Tibial nerve (tissue), 4 donors: ENCODE measurements around the gene SORCS2. TPM values are rescaled to one million over a fixed set of nuclear protein-coding genes. Genes with fewer than 3 reads are reported as not detected.
"Not testable (repeated sequence)": the region's sequence is repeated elsewhere in the genome, so short reads cannot be mapped to it uniquely, and the experiment has no call there.

Experiments
- DNase-seq, 2 donors: peaks; one replicate each; pipeline ENCODE4 v3.0.0-alpha.2; 2019; ENCODE audit warnings: low spot score in 2 of 2
- H3K27ac ChIP-seq, 4 donors: fragments of 200-600 bp; sonication (generic) in 3 of 4; one replicate each; pipeline ENCODE4 v1.5.1; 2017 to 2019; ENCODE audit warnings: mild to moderate bottlenecking in 1 of 4
- H3K27me3 ChIP-seq, 2 donors: fragments of 200-600 bp; sonication (generic) in 1 of 2; one replicate each; pipeline versions ENCODE4 v1.5.1 to v1.6.0; 2017 to 2019
- H3K36me3 ChIP-seq, 3 donors: fragments of 200-600 bp; sonication (generic); one replicate each; pipeline ENCODE4 v1.5.1; 2018 to 2019
- H3K4me1 ChIP-seq, 4 donors: fragments of 200-600 bp; sonication (generic) in 3 of 4; one replicate each; pipeline ENCODE4 v1.5.1; 2017 to 2019
- H3K4me3 ChIP-seq, 4 donors: fragments of 200-600 bp; sonication (generic) in 3 of 4; one replicate each; pipeline ENCODE4 v1.5.1; 2017 to 2019; ENCODE audit warnings: mild to moderate bottlenecking in 1 of 4, moderate library complexity in 1 of 4
- H3K9me3 ChIP-seq, 4 donors: fragments of 200-600 bp; sonication (generic) in 3 of 4; one replicate each; pipeline ENCODE4 v1.5.1; 2017 to 2019
- EP300 ChIP-seq, 2 donors: sonication (generic); formaldehyde crosslinking; IDR thresholded peaks; one replicate each; pipeline ENCODE4 v1.6.1; 2017; ENCODE audit warnings: antibody characterized with exemption in 2 of 2, mild to moderate bottlenecking in 1 of 2
- POLR2A ChIP-seq, 2 donors: fragments of 450-650 bp; IDR thresholded peaks; one replicate each; pipeline ENCODE4 v1.6.1; 2017; ENCODE audit warnings: antibody characterized with exemption in 2 of 2, mild to moderate bottlenecking in 2 of 2, moderate library complexity in 2 of 2
- WGBS, 2 donors: methylation state at CpG; one replicate each; pipeline ENCODE4 v1.1.5; 2018; 5-methylcytosine and 5-hydroxymethylcytosine counted together
- total RNA-seq, 4 donors: library from RNA; depleted of rRNA; stranded (reverse); fragments of >200 nt; gene quantifications; one replicate each; pipeline ENCODE4 v1.1.0, GENCODE V29; 2016
- TF ChIP-seq, protein P1 (sequence below), 5 experiments: fragments of 200-600 bp in 3 of 5; fragments of 450-650 bp in 2 of 5; sonication (generic) in 3 of 5; IDR thresholded peaks; one replicate each; pipeline ENCODE4 v1.5.1; 2016 to 2019; ENCODE audit warnings: antibody characterized with exemption in 5 of 5, mild to moderate bottlenecking in 3 of 5, moderate library complexity in 2 of 5

The SORCS2 gene
- total RNA-seq, 4 donors from 2014 or later: 15.6 to 48.9 (median 38.3) TPM

DNA sequence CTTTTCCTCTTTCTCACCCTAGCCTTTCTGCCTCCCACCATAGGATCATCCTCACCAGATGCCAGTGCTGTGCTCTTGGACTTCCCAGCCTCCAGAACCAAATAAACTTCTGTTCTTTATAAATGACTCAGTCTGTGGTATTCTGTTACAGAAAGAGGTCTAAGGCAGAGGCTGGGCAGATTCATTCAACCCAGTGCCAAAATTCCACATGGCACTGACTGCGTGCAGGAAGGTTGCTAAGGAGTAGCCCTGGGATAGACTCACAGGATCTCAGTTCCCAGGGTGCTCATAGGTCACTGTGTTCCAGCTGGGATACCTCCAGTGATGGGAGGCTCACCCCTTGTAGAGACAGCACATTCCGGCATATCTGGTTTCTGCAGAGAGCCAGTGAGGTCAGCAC lies 22.0 kb downstream of the SORCS2 start:
- no peaks in the 10 kb centered on the region for H3K36me3 ChIP-seq
- 50 to 71% methylated on average over 2 of the region's 2 CpGs for WGBS, 2 donors
- DNase-seq: no peak
- TF ChIP-seq, protein P1, sequence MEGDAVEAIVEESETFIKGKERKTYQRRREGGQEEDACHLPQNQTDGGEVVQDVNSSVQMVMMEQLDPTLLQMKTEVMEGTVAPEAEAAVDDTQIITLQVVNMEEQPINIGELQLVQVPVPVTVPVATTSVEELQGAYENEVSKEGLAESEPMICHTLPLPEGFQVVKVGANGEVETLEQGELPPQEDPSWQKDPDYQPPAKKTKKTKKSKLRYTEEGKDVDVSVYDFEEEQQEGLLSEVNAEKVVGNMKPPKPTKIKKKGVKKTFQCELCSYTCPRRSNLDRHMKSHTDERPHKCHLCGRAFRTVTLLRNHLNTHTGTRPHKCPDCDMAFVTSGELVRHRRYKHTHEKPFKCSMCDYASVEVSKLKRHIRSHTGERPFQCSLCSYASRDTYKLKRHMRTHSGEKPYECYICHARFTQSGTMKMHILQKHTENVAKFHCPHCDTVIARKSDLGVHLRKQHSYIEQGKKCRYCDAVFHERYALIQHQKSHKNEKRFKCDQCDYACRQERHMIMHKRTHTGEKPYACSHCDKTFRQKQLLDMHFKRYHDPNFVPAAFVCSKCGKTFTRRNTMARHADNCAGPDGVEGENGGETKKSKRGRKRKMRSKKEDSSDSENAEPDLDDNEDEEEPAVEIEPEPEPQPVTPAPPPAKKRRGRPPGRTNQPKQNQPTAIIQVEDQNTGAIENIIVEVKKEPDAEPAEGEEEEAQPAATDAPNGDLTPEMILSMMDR (IDR thresholded peaks at IDR 0.05): no peak
- TF ChIP-seq POLR2A (IDR thresholded peaks at IDR 0.05) (no peak), EP300 (IDR thresholded peaks at IDR 0.05) (no peak)
- H3K27me3 ChIP-seq: no peaks in the 10 kb centered on the region
- peaks cover 0 to 8% (median 0%) of the 10 kb centered on the region in 4 donors for H3K9me3 ChIP-seq
- peaks cover 0 to 53% (median 0%) of the 10 kb centered on the region in 4 donors for H3K4me1 ChIP-seq
- H3K4me3 ChIP-seq: no peak overlapping the region
- no peak overlapping the region for H3K27ac ChIP-seq

DNA sequence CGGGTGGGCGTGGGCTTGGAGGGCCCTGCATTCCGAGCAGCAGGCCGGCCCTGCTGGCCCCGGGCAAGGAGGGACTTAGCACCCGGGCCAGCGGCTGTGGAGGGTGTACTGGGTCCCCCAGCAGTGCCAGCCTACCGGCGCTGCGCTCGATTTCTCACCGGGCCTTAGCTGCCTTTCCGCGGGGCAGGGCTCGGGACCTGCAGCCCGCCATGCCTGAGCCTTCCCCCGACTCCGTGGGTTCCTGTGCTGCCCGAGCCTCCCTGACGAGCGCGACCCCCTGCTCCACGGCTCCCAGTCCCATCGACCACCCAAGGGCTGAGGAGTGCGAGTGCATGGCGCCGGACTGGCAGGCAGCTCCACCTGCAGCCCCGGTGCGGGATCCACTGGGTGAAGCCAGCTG lies 22.8 kb downstream of the SORCS2 start:
- not testable (repeated sequence) for DNase-seq, H3K4me3 ChIP-seq, H3K27ac ChIP-seq, H3K27me3 ChIP-seq, H3K9me3 ChIP-seq, H3K36me3 ChIP-seq
- H3K4me1 ChIP-seq: peaks cover 0 to 46% (median 0%) of the 10 kb centered on the region in 4 donors
- 73 to 85% methylated on average over 12 to 19 of the region's 29 CpGs for WGBS, 2 donors

DNA sequence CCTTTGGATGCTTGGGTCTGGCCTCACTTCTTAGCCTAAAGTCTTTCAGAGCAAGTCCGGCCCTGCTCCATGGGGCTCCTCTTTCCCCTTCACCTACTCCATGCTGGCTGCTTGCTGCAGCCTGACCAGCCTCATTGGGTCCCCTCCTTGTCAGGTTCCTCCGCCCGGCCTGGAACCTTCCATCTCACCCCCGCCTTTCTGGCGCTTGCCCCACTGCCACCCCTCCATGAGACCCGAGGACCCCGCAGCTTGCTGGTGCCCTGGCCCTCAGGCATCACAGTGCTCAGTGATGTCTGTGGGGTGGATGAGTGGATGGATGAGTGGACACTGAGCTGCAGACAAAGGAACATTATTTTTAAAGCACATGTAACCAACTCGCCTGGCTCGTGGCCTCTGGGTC lies 24.7 kb downstream of the SORCS2 start:
- Histone ChIP-seq H3K4me1 (peaks cover 0 to 29% (median 0%) of the 10 kb centered on the region in 4 donors), H3K27ac (peak overlapping the region in 1 of 4 donors; percentile 18), H3K9me3 (peaks cover 0 to 8% (median 0%) of the 10 kb centered on the region in 4 donors), H3K27me3 (no peaks in the 10 kb centered on the region), H3K36me3 (no peaks in the 10 kb centered on the region), H3K4me3 (no peak overlapping the region)
- 81 to 85% methylated on average over 9 of the region's 9 CpGs for WGBS, 2 donors
- TF ChIP-seq, protein P1 (IDR thresholded peaks at IDR 0.05): no peak
- TF ChIP-seq POLR2A (IDR thresholded peaks at IDR 0.05): no peak
- TF ChIP-seq EP300 (IDR thresholded peaks at IDR 0.05): no peak
- DNase-seq: no peak

DNA sequence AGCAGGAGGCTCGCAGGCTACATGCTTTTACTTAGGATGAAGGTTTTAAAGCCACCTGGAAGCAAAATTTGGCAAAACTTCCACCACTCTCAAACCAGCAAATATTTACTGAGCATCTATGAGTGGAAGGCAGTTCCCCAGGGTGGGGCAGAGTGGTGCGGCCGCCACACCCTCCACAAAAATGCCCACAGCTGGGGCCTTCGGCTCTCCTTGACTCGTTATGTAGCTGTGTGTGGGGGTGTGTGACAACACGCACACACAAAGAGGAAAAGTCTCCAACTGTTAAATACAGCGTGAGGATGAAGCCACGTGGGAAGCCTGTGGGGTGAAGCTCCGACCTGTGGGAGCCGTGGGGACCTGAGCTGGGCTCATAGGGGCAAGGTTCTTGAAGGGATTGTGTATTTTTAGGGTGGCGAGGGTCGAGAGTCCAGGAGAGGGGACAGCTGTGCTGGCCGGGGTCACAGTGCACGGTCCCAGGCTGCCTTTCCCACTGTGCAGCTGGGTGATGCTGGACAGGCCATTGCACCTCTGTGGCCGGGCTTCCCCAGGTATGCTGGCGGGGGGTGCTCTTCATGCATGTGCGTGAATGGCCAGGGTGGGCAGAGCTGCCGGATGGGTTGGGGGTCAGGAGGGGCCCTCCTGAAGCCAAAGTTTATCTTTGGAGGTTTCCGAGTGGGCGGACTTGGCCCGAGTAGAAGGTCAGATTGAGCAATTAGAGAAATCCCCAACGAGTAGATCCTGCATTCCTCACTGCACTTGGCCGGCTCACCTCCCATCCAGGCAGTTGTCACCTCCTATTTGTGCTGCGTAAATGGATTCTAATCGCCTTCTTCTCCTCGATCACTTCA lies 25.4 kb downstream of the SORCS2 start:
- H3K36me3 ChIP-seq: no peaks in the 10 kb centered on the region
- TF ChIP-seq, protein P1 (IDR thresholded peaks at IDR 0.05): no peak
- no peak for TF ChIP-seq POLR2A (IDR thresholded peaks at IDR 0.05)
- no peak for TF ChIP-seq EP300 (IDR thresholded peaks at IDR 0.05)
- peaks cover 0 to 8% (median 0%) of the 10 kb centered on the region in 4 donors for H3K9me3 ChIP-seq
- H3K27me3 ChIP-seq: no peaks in the 10 kb centered on the region
- DNase-seq: no peak
- peak overlapping the region in 2 of 4 donors; percentile 20 to 36 for H3K27ac ChIP-seq
- no peak overlapping the region for H3K4me3 ChIP-seq
- WGBS, 2 donors: 57 to 61% methylated on average over 26 of the region's 26 CpGs
- peaks cover 0 to 24% (median 0%) of the 10 kb centered on the region in 4 donors for H3K4me1 ChIP-seq

DNA sequence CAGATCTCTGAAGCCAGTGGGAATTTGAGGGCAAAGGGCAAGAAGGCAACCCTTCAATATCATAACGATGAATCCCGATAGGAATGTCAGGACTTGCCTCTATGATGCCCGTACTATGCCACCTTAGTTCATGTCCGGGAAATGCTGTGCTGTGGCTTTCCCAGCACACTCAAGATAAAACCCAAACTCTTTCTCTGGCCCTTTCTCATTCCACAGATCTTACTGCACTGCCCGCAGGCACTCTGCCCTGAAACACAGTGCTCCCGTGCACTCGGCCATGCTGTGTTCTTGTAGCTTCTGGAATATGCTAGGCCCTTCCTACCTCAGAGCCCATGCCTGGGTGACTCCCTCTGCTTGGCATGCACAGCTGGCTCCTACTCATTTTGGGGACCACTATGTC lies 26.3 kb downstream of the SORCS2 start:
- DNase-seq: no peak
- peaks cover 0 to 8% (median 0%) of the 10 kb centered on the region in 4 donors for H3K9me3 ChIP-seq
- no peak overlapping the region for H3K4me3 ChIP-seq
- peaks cover 0 to 33% (median 0%) of the 10 kb centered on the region in 4 donors for H3K4me1 ChIP-seq
- WGBS, 2 donors: 62 to 75% methylated on average over 7 of the region's 7 CpGs
- H3K27me3 ChIP-seq: no peaks in the 10 kb centered on the region
- TF ChIP-seq EP300 (IDR thresholded peaks at IDR 0.05) (no peak), POLR2A (IDR thresholded peaks at IDR 0.05) (no peak)
- TF ChIP-seq, protein P1 (IDR thresholded peaks at IDR 0.05): no peak
- H3K36me3 ChIP-seq: no peaks in the 10 kb centered on the region
- H3K27ac ChIP-seq: no peak overlapping the region
